Activated CD4-positive, alpha-beta T cell treated with anti-CD3 and anti-CD28 coated beads for 48 hours (primary cell): ENCODE results near the gene HYDIN.
"Not testable (repeated sequence)": the region's sequence is repeated elsewhere in the genome, so short reads cannot be mapped to it uniquely, and the experiment has no call there.

Experiments used
- DNase-seq: peaks from one replicate; pipeline ENCODE4 v3.0.0-alpha.2; 2020

HYDIN gene

DNA sequence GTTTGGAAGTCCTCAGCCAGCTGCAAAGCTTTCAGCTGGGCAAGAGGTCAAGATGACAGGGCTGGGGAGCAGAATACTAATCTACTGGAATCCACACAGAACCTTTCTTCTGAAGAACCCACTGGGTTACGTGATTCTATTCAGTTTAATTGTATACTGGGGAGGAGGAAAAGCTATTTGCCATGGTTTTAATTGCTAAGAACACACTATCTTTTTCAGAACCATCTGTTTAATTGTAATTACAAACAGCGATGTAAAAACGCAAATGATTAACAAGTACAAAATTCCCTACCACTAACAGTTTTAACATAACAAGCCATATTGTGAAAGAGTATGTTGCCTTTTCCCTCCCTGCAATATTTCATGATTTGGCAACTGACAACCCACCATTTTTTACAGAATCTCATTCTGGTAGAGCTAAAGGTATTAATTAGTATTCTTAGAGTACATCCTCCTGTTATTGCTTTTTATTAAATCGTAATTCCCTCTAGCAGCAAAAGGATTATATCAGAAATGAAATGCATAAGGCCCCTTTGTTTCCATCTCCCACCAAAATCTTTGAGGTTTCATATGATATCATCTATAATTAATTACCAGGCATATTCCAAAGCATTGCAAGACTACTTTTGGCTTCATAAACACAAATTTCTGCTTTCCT, 12.1 kb downstream of the HYDIN start:
- no peak for DNase-seq

- DNase-seq = no peak
Measured at GRCh38 chr16:71217506-71217905, 13.0 kb downstream of the HYDIN start.

DNA sequence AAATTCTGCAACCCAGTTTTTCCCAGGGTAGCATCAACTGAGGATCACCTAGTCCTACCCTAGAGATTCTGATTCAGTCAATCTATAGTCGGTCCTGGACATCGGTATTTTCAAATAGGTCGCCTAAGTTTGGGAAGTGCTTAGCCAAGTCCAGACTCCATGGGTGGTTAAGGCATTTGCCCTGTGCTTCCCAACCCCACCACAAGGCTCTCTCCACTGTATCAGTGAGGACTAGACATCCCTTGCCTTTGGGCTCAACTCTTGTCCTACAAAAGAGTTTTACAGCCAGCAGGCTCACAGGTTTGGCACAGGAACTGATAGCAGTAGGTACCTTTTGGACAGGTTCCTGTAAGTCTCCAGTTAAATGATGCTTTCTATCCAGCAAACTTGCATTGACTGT, 13.8 kb downstream of the HYDIN start:
- no peak for DNase-seq

DNA sequence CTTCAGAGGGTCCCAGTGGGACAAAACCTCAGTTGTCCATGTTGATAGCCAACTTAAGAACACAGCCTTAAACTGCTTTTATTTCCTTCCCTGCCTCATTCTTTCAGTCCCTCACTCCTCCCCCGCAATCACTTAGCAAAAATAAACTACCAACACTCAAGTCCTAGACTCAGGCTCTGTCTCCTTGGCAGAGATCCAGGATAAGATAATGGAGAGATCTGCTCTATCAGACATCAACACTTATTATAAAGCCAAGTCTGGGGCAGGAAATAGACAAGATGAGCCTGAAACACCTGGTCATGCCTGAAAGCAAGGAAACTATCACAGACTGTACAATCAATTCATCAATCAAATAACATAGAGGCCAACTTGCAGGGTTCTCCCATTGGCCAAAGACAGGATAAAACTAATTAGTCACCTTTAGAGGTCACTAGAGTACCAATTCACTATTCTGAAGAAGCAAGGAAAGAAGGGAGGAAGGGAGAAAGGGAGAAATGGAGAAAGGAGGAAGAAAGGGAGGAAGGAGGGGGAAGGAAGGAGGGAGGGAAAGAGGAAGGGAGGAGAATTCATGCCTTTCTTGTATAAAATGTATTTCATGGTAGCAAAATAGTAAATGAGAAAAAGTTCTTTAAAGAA, 15.7 kb downstream of the HYDIN start:
- DNase-seq = no peak

- DNase-seq = no peak
Measured at GRCh38 chr16:71205482-71206131, 24.9 kb downstream of the HYDIN start.

DNA sequence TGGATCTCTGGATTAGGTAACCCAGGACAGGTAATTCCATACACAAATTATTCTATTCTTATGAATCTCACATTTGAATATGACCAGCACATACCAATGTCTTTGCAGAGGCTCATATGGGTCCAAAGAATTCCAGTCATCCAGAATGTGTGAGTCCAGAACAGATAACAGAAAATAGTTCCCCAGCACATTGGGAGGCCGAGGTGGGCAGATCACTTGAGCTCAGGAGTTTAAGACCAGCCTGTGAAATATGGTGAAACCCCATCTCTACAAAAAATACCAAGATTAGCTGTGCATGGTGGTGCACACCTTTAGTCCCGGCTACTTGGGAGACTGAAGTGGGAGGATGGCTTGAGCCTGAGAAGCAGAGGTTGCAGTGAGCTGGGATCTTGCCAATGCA, 26.9 kb downstream of the HYDIN start:
- no peak for DNase-seq

DNA sequence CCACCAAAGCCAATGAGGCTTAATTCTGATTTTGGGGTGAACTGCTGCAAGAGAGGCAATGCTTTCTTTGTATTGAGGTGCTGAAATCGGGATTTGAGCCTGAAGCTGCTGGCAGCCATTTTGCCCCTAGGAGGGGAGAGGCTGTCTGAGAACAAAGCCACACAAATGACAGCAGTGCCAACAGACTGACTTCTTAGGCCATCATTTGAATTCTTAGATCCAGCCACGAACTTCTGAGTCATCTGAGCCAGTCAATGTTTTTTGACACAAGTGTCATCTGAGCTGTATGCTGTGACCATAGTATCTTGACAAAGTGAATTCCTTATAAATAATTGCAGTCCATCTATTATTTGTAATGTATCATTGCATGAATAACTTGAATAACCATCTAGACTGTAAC, 29.0 kb downstream of the HYDIN start:
- DNase-seq = no peak

GRCh38 chr16:71201054-71201453, 29.5 kb downstream of the HYDIN start:
- DNase-seq = no peak

GRCh38 chr16:71198408-71198807, 32.1 kb downstream of the HYDIN start:
- DNase-seq = no peak

DNA sequence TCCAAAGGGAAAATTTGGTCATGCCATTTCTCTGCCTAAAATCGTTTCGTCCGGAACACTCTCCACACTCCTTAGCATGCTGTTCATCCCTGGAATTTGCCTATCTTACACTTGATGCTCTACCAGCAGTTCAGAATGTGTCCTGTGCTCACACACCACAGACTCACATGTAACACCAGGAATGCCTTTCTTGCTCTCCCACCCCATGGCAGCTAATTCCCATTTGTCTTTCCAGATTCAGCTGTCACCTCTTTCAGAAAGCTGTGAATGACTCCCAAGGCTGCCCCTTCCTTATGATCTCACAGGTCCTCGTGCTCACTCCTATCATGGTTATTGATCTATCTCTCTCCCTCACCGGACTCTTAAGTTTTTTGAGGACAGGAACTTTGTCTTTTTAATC, 38.1 kb downstream of the HYDIN start:
- no peak for DNase-seq

GRCh38 chr16:71188956-71189712, 41.4 kb downstream of the HYDIN start:
- DNase-seq = no peak

DNA sequence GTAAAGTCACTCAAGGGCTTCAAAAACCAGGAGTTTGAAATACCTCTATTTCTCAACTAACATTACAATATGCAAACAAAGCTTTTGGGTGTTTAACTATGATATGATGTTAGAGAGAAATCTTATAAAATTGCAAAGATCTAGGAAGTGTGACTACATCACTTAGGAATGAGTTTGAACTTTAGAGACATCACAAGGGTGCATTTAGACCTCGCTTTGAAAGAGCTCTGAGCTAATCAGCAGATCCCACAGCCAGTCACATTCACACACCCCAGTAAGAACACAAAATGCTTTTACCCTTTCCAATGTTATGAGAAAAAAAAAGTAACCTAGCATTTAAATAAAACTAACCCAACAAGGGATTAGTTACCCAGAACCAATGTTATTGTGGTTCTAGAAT, 45.2 kb downstream of the HYDIN start:
- no peak for DNase-seq

- no peak for DNase-seq
Measured at GRCh38 chr16:71179569-71179968, 51.0 kb downstream of the HYDIN start.

- DNase-seq = no peak
Measured at GRCh38 chr16:71172481-71173207, 57.9 kb downstream of the HYDIN start.

GRCh38 chr16:71161007-71161406, 69.5 kb downstream of the HYDIN start:
- DNase-seq = not testable (repeated sequence)

DNA sequence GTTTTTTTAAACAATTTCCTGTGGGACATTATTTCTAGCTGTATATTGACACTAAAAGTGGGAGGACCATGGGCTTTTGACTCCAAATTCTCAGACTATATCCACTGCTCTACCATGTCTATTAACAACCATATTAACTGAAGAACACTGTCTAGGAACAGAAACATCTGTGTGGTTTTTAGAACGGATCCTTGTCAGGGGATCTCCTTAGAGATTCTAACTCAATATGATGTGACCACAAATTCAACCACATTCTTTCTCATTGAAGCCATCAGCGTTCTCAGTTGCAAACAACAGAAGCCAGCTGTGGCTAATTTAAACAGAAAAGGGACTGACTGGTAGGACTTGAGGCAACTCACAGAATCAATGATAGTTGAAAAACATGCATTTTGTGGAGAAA, 73.2 kb downstream of the HYDIN start:
- DNase-seq = not testable (repeated sequence)

DNA sequence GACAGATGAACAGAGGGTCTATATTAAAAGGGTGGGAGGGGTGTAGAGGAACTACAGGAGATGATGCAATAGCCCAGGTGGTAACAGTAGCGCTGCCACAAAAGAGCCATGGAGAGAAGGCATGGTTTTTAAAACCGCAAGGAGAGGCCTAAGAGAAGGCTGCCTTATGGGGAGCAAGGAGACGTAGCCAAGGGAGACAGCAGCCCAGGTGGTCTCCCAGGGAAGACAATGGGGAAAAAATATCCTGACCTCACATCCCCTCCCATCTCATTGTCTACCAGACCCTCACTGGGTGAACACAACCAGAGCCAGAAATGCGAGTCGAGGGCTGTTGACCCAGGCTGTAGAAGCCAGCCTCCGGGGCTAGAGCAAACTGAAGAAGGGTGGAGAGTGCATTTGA, 77.2 kb downstream of the HYDIN start:
- not testable (repeated sequence) for DNase-seq

DNA sequence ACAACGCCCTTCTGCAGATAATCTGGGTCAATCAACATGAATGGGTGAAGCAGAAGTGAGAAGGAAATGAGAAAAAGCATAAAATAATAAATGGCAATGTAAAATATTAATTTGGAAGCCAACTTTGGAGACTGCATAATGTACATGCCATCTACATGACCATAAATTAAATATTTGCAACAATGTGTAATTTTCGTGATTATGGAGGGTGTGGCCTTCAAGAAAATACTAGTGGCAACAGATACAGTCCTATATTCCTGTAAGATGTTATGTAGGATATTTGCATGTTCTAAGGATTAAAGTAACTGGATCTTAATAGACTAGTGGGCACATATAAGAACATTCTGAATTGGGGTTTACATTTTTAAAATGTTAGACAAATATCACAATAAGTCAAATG, 78.9 kb downstream of the HYDIN start:
- DNase-seq = not testable (repeated sequence)

- not testable (repeated sequence) for DNase-seq
Measured at GRCh38 chr16:71143246-71143645, 87.3 kb downstream of the HYDIN start.

DNA sequence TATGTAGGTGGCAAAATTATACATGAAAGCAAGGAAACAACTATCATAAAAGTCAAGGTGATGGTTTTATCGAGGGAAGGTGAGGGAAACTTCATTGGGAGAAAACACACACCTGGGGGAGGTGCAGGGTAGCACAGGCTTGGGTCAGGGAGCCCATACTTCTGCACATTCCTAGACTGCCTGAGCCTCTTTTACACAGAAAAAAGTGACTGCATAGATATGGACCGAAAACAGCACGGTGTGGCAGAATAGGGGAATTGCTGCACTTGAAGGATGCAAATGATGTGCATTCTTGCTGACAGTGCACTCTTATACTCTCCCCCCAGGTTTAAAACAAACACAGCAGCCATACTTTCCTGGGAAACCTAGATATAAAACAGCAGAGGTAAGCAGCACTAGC, 120.0 kb downstream of the HYDIN start:
- not testable (repeated sequence) for DNase-seq

DNA sequence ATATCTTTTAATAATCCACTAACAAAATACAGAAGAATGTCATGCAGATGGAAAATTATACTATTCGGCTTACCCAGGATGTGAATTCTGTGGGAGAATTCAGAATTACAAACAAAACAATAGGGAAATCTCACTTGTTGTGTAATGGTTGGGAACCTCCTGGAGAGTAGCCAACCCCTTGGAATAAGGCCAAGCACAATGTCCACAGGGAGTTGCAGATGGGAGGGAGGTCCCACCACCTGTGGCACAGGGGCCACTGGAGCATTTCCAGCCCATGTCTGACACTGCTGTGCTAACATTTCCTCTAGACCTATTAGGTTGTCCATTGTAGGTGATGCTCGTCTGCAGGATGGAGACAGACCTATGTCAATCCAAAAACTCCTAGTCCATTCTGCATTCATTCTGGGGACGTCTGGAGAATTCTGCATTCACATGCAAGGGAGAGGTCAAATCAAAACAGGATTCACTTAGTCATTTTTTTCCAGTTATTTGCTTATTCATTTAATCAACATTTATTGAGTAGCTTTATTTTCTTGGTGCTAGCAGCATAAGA, 120.8 kb downstream of the HYDIN start:
- not testable (repeated sequence) for DNase-seq

- DNase-seq = not testable (repeated sequence)
Measured at GRCh38 chr16:71105881-71106280, 124.6 kb downstream of the HYDIN start.

DNA sequence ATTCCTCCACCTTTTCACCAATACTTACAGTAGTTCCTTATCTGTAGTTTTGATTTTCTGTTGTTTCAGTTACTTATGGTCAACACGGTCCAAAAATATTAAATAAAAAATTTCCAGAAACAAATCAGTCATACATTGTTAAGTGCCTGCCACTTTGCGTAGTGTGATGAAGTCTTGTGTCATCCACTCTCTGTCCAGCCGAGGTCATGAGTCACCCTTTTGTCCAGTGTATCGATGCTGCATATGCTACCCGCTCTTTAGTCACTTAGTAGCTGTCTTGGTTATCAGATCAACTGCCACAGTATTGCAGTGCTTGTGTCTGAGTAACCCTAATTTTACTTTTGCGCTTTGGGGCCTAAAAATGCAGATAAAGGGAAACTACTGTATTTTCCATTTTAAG, 146.9 kb downstream of the HYDIN start:
- DNase-seq = not testable (repeated sequence)
